Measurements from ENCODE around the gene LEP. TPM values are rescaled to one million over a fixed set of nuclear protein-coding genes. Genes with fewer than 3 reads are reported as not detected.
"Not testable (repeated sequence)": the region's sequence is repeated elsewhere in the genome, so short reads cannot be mapped to it uniquely, and the experiment has no call there.

LEP gene
- total and polyA plus RNA-seq, 4 donors = 0.06 to 0.15 (median 0.10) TPM; not detected in 1

DNA sequence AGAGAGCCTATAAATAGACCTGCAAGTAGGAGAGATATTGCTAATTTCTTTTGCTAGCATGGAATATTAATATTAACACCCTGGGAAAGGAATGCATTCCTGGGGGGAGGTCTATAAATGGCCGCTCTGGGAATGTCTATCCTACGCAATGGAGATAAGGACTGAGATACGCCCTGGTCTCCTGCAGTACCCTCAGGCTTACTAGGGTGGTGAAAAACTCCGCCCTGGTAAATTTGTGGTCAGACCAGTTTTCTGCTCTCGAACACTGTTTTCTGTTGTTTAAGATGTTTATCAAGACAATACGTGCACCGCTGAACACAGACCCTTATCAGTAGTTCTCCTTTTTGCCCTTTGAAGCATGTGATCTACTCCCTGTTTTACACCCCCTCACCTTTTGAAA lies 1.9 kb upstream of the LEP start:
- DNase-seq (ENCODE audit: low read depth in 4 of 6, low spot score in 6 of 6); H3K9me3 ChIP-seq (ENCODE audit: control insufficient read depth, insufficient read depth, low read length); H3K4me3 ChIP-seq (ENCODE audit: low read depth, low read length); H3K27ac ChIP-seq (ENCODE audit: low read depth, low read length); H3K36me3 ChIP-seq (ENCODE audit: control insufficient read depth, insufficient read depth, low read length): not testable (repeated sequence)
- peaks cover 22% of the 10 kb centered on the region for H3K27me3 ChIP-seq (ENCODE audit: control insufficient read depth, insufficient read depth, low read length)
- WGBS (ENCODE audit: insufficient coverage) = 60% methylated on average over 1 of the region's 7 CpGs
- peaks cover 22% of the 10 kb centered on the region for H3K4me1 ChIP-seq (ENCODE audit: control insufficient read depth, insufficient read depth, low read length)

GRCh38 chr7:128242661-128243060 lies 1.6 kb downstream of the LEP start:
- no peaks in the 10 kb centered on the region for H3K9me3 ChIP-seq (ENCODE audit: control insufficient read depth, insufficient read depth, low read length)
- H3K4me3 ChIP-seq (ENCODE audit: low read depth, low read length) = no peak overlapping the region
- no peaks in the 10 kb centered on the region for H3K36me3 ChIP-seq (ENCODE audit: control insufficient read depth, insufficient read depth, low read length)
- H3K27me3 ChIP-seq (ENCODE audit: control insufficient read depth, insufficient read depth, low read length) = peaks cover 22% of the 10 kb centered on the region
- no peak for DNase-seq (ENCODE audit: low read depth in 4 of 6, low spot score in 6 of 6)
- peaks cover 16% of the 10 kb centered on the region for H3K4me1 ChIP-seq (ENCODE audit: control insufficient read depth, insufficient read depth, low read length)
- 91% methylated on average over 10 of the region's 11 CpGs for WGBS (ENCODE audit: insufficient coverage)
- H3K27ac ChIP-seq (ENCODE audit: low read depth, low read length) = no peak overlapping the region

GRCh38 chr7:128243273-128243672 lies 2.2 kb downstream of the LEP start:
- Histone ChIP-seq H3K9me3 (ENCODE audit: control insufficient read depth, insufficient read depth, low read length) (no peaks in the 10 kb centered on the region), H3K36me3 (ENCODE audit: control insufficient read depth, insufficient read depth, low read length) (no peaks in the 10 kb centered on the region), H3K27me3 (ENCODE audit: control insufficient read depth, insufficient read depth, low read length) (peaks cover 22% of the 10 kb centered on the region), H3K27ac (ENCODE audit: low read depth, low read length) (no peak overlapping the region), H3K4me3 (ENCODE audit: low read depth, low read length) (no peak overlapping the region), H3K4me1 (ENCODE audit: control insufficient read depth, insufficient read depth, low read length) (peaks cover 16% of the 10 kb centered on the region)
- DNase-seq (ENCODE audit: low read depth in 4 of 6, low spot score in 6 of 6) = no peak
- 87% methylated on average over 7 of the region's 7 CpGs for WGBS (ENCODE audit: insufficient coverage)

- no peak overlapping the region for H3K4me3 ChIP-seq (ENCODE audit: low read depth, low read length)
- H3K4me1 ChIP-seq (ENCODE audit: control insufficient read depth, insufficient read depth, low read length) = peaks cover 16% of the 10 kb centered on the region
- H3K9me3 ChIP-seq (ENCODE audit: control insufficient read depth, insufficient read depth, low read length) = no peaks in the 10 kb centered on the region
- DNase-seq (ENCODE audit: low read depth in 4 of 6, low spot score in 6 of 6) = no peak
- no peaks in the 10 kb centered on the region for H3K36me3 ChIP-seq (ENCODE audit: control insufficient read depth, insufficient read depth, low read length)
- 94% methylated on average over 3 of the region's 3 CpGs for WGBS (ENCODE audit: insufficient coverage)
- H3K27me3 ChIP-seq (ENCODE audit: control insufficient read depth, insufficient read depth, low read length) = peaks cover 22% of the 10 kb centered on the region
- H3K27ac ChIP-seq (ENCODE audit: low read depth, low read length) = no peak overlapping the region
Observed at GRCh38 chr7:128244861-128245260, 3.8 kb downstream of the LEP start.

DNA sequence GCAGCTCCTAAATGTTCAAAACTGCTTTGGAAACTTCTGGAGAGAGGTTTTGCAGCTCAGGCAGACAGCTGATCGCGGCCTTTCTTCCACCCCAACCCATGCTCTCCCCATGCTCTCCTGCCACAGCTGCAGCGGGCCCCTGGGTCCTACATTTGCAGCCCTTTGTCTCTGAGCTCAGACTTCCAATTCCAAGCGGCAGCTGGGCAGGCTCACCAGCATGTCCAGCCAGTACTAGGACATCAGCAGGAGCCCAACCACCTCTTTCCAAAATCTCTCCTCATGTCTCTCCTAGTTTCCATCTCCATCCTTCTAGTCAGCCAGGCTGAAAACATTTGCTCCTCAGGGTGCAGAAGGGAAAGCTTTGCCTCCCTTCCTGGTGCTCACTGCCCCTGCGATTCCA lies 6.0 kb downstream of the LEP start:
- H3K9me3 ChIP-seq (ENCODE audit: control insufficient read depth, insufficient read depth, low read length) = no peaks in the 10 kb centered on the region
- H3K36me3 ChIP-seq (ENCODE audit: control insufficient read depth, insufficient read depth, low read length) = no peaks in the 10 kb centered on the region
- DNase-seq (ENCODE audit: low read depth in 4 of 6, low spot score in 6 of 6) = no peak
- H3K4me1 ChIP-seq (ENCODE audit: control insufficient read depth, insufficient read depth, low read length) = peaks cover 6% of the 10 kb centered on the region
- no peak overlapping the region for H3K27ac ChIP-seq (ENCODE audit: low read depth, low read length)
- 80% methylated on average over 5 of the region's 5 CpGs for WGBS (ENCODE audit: insufficient coverage)
- peaks cover 2% of the 10 kb centered on the region for H3K27me3 ChIP-seq (ENCODE audit: control insufficient read depth, insufficient read depth, low read length)
- no peak overlapping the region for H3K4me3 ChIP-seq (ENCODE audit: low read depth, low read length)

DNA sequence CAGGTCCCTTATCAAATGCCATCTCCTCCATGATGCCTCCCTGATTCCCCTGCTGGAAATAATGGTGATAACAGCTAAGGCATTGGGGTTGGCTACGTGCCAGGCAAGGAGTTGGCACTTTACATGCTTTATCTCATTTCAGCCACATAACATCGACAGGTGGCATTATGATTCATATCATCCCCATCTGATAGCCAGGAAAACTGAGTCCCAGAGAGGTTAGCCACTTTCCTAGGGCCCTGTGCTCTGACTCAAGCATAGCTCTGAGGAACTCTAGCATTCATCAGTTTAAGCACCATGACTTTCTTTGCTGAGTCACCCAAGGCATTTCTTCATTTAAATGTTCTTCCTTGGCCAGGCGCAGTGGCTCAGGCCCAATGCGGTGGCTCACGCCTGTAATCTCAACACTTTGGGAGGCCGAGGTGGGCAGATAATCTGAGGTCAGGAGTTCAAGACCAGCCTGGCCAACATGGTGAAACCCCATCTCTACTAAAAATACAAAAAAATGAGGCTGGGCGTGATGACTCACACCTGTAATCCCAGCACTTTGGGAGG lies 6.6 kb downstream of the LEP start:
- Histone ChIP-seq H3K4me1 (ENCODE audit: control insufficient read depth, insufficient read depth, low read length) (peaks cover 6% of the 10 kb centered on the region), H3K9me3 (ENCODE audit: control insufficient read depth, insufficient read depth, low read length) (no peaks in the 10 kb centered on the region), H3K27me3 (ENCODE audit: control insufficient read depth, insufficient read depth, low read length) (no peaks in the 10 kb centered on the region), H3K4me3 (ENCODE audit: low read depth, low read length) (no peak overlapping the region), H3K27ac (ENCODE audit: low read depth, low read length) (no peak overlapping the region), H3K36me3 (ENCODE audit: control insufficient read depth, insufficient read depth, low read length) (no peaks in the 10 kb centered on the region)
- DNase-seq (ENCODE audit: low read depth in 4 of 6, low spot score in 6 of 6) = no peak
- WGBS (ENCODE audit: insufficient coverage) = 94% methylated on average over 6 of the region's 7 CpGs

DNA sequence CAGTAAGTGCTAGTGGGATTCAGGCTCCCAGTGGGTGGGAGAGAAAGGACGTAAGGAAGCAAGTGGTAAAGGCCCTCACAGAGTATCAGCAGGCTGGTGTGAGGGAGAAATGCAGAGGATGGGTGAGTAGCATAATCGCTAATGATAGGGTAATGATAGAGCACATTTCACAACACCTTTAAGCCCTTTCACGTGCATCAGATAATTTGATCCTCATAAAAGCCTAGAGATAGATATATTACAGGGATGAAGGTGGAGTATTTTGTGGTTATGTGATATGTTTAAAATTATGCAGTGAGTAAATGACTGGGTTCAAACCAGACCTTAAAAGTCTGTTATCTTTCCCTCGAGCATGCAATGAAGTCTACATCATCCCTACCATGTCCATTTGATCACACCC lies 10.3 kb downstream of the LEP start:
- Histone ChIP-seq H3K27ac (ENCODE audit: low read depth, low read length) (no peak overlapping the region), H3K9me3 (ENCODE audit: control insufficient read depth, insufficient read depth, low read length) (no peaks in the 10 kb centered on the region), H3K36me3 (ENCODE audit: control insufficient read depth, insufficient read depth, low read length) (no peaks in the 10 kb centered on the region), H3K4me3 (ENCODE audit: low read depth, low read length) (no peak overlapping the region), H3K27me3 (ENCODE audit: control insufficient read depth, insufficient read depth, low read length) (no peaks in the 10 kb centered on the region), H3K4me1 (ENCODE audit: control insufficient read depth, insufficient read depth, low read length) (peaks cover 6% of the 10 kb centered on the region)
- no CpG with 5 or more reads among the region's 4 CpGs for WGBS (ENCODE audit: insufficient coverage)
- no peak for DNase-seq (ENCODE audit: low read depth in 4 of 6, low spot score in 6 of 6)

- Histone ChIP-seq H3K36me3 (ENCODE audit: control insufficient read depth, insufficient read depth, low read length) (no peaks in the 10 kb centered on the region), H3K4me1 (ENCODE audit: control insufficient read depth, insufficient read depth, low read length) (no peaks in the 10 kb centered on the region), H3K9me3 (ENCODE audit: control insufficient read depth, insufficient read depth, low read length) (no peaks in the 10 kb centered on the region), H3K27ac (ENCODE audit: low read depth, low read length) (no peak overlapping the region), H3K4me3 (ENCODE audit: low read depth, low read length) (no peak overlapping the region), H3K27me3 (ENCODE audit: control insufficient read depth, insufficient read depth, low read length) (no peaks in the 10 kb centered on the region)
- WGBS (ENCODE audit: insufficient coverage) = 97% methylated on average over 7 of the region's 8 CpGs
- no peak for DNase-seq (ENCODE audit: low read depth in 4 of 6, low spot score in 6 of 6)
Observed at GRCh38 chr7:128253701-128254100, 12.6 kb downstream of the LEP start.

GRCh38 chr7:128254470-128254869 lies 13.4 kb downstream of the LEP start:
- peaks cover 5% of the 10 kb centered on the region for H3K4me1 ChIP-seq (ENCODE audit: control insufficient read depth, insufficient read depth, low read length)
- no peak for DNase-seq (ENCODE audit: low read depth in 4 of 6, low spot score in 6 of 6)
- no peaks in the 10 kb centered on the region for H3K27me3 ChIP-seq (ENCODE audit: control insufficient read depth, insufficient read depth, low read length)
- H3K9me3 ChIP-seq (ENCODE audit: control insufficient read depth, insufficient read depth, low read length) = no peaks in the 10 kb centered on the region
- H3K4me3 ChIP-seq (ENCODE audit: low read depth, low read length) = no peak overlapping the region
- no peak overlapping the region for H3K27ac ChIP-seq (ENCODE audit: low read depth, low read length)
- no peaks in the 10 kb centered on the region for H3K36me3 ChIP-seq (ENCODE audit: control insufficient read depth, insufficient read depth, low read length)
- WGBS (ENCODE audit: insufficient coverage) = 90% methylated on average over 5 of the region's 5 CpGs

GRCh38 chr7:128255271-128255670 lies 14.2 kb downstream of the LEP start:
- DNase-seq (ENCODE audit: low read depth in 4 of 6, low spot score in 6 of 6) = no peak
- no peaks in the 10 kb centered on the region for H3K36me3 ChIP-seq (ENCODE audit: control insufficient read depth, insufficient read depth, low read length)
- WGBS (ENCODE audit: insufficient coverage) = no CpG with 5 or more reads among the region's 2 CpGs

More at GRCh38 chr7:128255271-128255670, 14.2 kb downstream of the LEP start:
- Histone ChIP-seq H3K27me3 (ENCODE audit: control insufficient read depth, insufficient read depth, low read length) (no peaks in the 10 kb centered on the region), H3K4me3 (ENCODE audit: low read depth, low read length) (no peak overlapping the region), H3K9me3 (ENCODE audit: control insufficient read depth, insufficient read depth, low read length) (no peaks in the 10 kb centered on the region), H3K27ac (ENCODE audit: low read depth, low read length) (no peak overlapping the region), H3K4me1 (ENCODE audit: control insufficient read depth, insufficient read depth, low read length) (peaks cover 6% of the 10 kb centered on the region)
